ENCODE data around the gene PAPPA. TPM values are rescaled to one million over a fixed set of nuclear protein-coding genes. Genes with fewer than 3 reads are reported as not detected.

The PAPPA gene
- total and polyA plus RNA-seq, 9 of the 15 experiments (the other 6 are each of a cell fraction or from before 2014, with no cell fraction given), result 0.06 to 0.18 (median 0.11) TPM

DNA sequence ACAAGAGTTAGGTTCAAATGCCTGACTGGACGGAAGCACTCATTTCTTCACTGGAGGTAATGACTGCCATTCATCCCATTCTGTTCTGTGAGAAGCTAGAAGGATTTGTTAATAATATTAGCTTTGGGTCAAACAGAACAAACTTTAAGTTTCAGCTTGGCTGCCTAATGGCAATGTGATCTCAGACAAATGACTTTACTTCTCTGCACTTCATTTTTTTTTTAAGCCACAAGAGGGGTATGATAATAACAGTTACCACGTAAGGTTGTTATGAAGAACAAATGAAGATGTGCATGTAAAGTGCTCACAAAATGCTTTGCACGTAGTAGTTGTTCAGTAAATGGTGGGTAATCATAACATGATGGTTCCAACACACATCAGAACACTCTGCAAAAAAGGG, 199.4 kb downstream of the PAPPA start:
- no peak for DNase-seq (ENCODE audit: extremely low read depth in 1 of 4, low spot score in 3 of 4)
- Histone ChIP-seq H3K9me3 (replicated peaks; ENCODE audit: control insufficient read depth, insufficient read depth, low read depth, low read length) (no peaks in the 10 kb centered on the region), H2AFZ (ENCODE audit: low read depth, low read length) (no peak overlapping the region), H3K9me1 (ENCODE audit: control insufficient read depth, insufficient read depth, low read length) (no peaks in the 10 kb centered on the region), H3K4me1 (replicated peaks in 1 of 2; ENCODE audit: control insufficient read depth in 2 of 2, insufficient read depth in 2 of 2, low read length in 2 of 2) (peaks cover 6 to 20% of the 10 kb centered on the region in 2 experiments; a peak in 4 of 5 replicates), H3K9ac (ENCODE audit: insufficient read depth in 1 of 2, low read depth in 2 of 2, low read length in 2 of 2) (no peak overlapping the region), H3K4me2 (ENCODE audit: insufficient read depth, low read length) (no peak overlapping the region), H3K27ac (ENCODE audit: extremely low read depth, low read depth, low read length) (no peak overlapping the region), H3K27me3 (ENCODE audit: control insufficient read depth in 2 of 2, insufficient read depth in 2 of 2, low read length in 2 of 2) (no peaks in the 10 kb centered on the region), H3K36me3 (ENCODE audit: control insufficient read depth, insufficient read depth, low read length) (no peaks in the 10 kb centered on the region), H3K4me3 (no peak overlapping the region), H4K20me1 (replicated peaks; ENCODE audit: control insufficient read depth, insufficient read depth, low read length) (no peaks in the 10 kb centered on the region), H3K79me2 (ENCODE audit: control insufficient read depth, insufficient read depth, low read length) (no peaks in the 10 kb centered on the region)
- ChIA-PET CTCF (ENCODE audit: low intra/inter-chr PET ratio) (no interaction called here), POLR2A (no interaction called here)
- FAIRE-seq, result no peak
- no peak for ATAC-seq
- peak; percentile 94 for TF ChIP-seq SPI1 (IDR thresholded peaks at IDR 0.05; ENCODE audit: borderline replicate concordance, low read depth, low read length)
- no peak for TF ChIP-seq MYBL2 (IDR thresholded peaks at IDR 0.05; ENCODE audit: low read depth)
- TF ChIP-seq MYBL2 (CRISPR knock-in tag; IDR thresholded peaks at IDR 0.05; ENCODE audit: borderline replicate concordance), result no peak
- TF ChIP-seq, protein P1, sequence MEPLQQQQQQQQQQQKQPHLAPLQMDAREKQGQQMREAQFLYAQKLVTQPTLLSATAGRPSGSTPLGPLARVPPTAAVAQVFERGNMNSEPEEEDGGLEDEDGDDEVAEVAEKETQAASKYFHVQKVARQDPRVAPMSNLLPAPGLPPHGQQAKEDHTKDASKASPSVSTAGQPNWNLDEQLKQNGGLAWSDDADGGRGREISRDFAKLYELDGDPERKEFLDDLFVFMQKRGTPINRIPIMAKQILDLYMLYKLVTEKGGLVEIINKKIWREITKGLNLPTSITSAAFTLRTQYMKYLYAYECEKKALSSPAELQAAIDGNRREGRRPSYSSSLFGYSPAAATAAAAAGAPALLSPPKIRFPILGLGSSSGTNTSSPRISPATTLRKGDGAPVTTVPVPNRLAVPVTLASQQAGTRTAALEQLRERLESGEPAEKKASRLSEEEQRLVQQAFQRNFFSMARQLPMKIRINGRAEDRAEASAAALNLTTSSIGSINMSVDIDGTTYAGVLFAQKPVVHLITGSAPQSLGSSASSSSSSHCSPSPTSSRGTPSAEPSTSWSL (CRISPR knock-in tag; IDR thresholded peaks at IDR 0.05; ENCODE audit: borderline replicate concordance), result no peak
- TF ChIP-seq, protein P2, sequence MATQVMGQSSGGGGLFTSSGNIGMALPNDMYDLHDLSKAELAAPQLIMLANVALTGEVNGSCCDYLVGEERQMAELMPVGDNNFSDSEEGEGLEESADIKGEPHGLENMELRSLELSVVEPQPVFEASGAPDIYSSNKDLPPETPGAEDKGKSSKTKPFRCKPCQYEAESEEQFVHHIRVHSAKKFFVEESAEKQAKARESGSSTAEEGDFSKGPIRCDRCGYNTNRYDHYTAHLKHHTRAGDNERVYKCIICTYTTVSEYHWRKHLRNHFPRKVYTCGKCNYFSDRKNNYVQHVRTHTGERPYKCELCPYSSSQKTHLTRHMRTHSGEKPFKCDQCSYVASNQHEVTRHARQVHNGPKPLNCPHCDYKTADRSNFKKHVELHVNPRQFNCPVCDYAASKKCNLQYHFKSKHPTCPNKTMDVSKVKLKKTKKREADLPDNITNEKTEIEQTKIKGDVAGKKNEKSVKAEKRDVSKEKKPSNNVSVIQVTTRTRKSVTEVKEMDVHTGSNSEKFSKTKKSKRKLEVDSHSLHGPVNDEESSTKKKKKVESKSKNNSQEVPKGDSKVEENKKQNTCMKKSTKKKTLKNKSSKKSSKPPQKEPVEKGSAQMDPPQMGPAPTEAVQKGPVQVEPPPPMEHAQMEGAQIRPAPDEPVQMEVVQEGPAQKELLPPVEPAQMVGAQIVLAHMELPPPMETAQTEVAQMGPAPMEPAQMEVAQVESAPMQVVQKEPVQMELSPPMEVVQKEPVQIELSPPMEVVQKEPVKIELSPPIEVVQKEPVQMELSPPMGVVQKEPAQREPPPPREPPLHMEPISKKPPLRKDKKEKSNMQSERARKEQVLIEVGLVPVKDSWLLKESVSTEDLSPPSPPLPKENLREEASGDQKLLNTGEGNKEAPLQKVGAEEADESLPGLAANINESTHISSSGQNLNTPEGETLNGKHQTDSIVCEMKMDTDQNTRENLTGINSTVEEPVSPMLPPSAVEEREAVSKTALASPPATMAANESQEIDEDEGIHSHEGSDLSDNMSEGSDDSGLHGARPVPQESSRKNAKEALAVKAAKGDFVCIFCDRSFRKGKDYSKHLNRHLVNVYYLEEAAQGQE (IDR thresholded peaks at IDR 0.05; ENCODE audit: borderline replicate concordance), result peak; percentile 9; the same call in 1 of the 2 replicates
- TF ChIP-seq, protein P2 (CRISPR knock-in tag; IDR thresholded peaks at IDR 0.05; ENCODE audit: low read depth), result no peak
- intact Hi-C loops (cut with micrococcal nuclease), result no loop called here
- in situ Hi-C loops (cut with MboI), result no loop called here
- WGBS (ENCODE audit: insufficient coverage, low coverage, missing lambda C conversion rate), result 31% methylated on average over 3 of the region's 3 CpGs
- no TSS peak for BruUV-seq (replicated peaks)
